ENCODE measurements around the gene PRSS36. TPM values are rescaled to one million over a fixed set of nuclear protein-coding genes. Genes with fewer than 3 reads are reported as not detected.
A peak's percentile ranks its signal among the peaks of the same experiment; 100 is the strongest.

PRSS36 gene
- total RNA-seq, 1 experiment from 2014 or later, result 1.3 TPM

DNA sequence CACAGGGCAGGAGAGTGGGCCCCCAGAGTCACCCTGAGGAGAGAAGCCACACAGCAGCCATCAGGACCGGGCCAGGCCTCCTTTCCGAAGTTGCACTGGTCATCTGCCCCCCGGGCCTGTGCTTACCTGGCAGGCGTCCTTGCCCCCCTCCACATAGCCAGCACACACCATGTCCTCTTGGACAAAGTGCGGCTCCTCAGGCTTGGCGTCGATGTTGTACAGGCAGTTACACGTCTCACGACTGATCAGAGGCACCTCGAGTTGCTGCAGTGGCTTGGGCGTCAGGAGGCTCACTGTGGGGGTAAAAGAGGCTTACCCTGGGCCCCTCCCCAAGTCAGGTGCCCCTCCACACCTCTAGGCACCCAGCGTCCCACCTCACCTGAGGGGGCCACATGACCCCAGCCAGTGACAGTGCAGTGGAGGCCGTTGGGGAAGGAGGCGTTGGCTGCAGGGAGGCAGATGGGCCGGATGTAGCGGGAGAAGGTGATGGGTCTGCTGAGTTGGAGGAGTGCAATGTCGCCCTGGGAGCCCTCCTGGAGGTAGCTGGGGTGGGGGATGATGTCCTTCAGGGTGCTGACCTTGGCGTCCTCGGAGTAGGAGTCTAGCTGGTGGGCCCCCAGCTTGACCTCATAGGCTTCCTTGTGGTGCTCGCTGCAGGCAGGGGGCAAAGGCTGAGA is 17.4 kb downstream of the PRSS36 start:
- no peaks in the 10 kb centered on the region for H3K9me3 Mint-ChIP-seq
- H3K27ac Mint-ChIP-seq, result peak overlapping the region; percentile 80; the same call in 1 of the 2 replicates
- CTCF ChIA-PET, result interaction anchor here (2.9 kb wide), 1 partner anchor 10 kb away, joined by 16 read pairs; no protein-coding TSS in a partner anchor
- peak overlapping the region; percentile 87; the same call in 1 of the 2 replicates for H3K4me3 Mint-ChIP-seq
- POLR2A ChIA-PET, result interaction anchor here (1.0 to 2.2 kb wide), 2 partner anchors 15 kb away, joined by 3 to 18 read pairs; partner anchors contain the start of gene KAT8
- peaks cover 31% of the 10 kb centered on the region for H3K36me3 Mint-ChIP-seq
- H3K4me1 Mint-ChIP-seq, result peaks cover 55% of the 10 kb centered on the region
- TF ChIP-seq ZNF219 (CRISPR knock-in tag; IDR thresholded peaks at IDR 0.05; ENCODE audit: borderline replicate concordance) (no peak), SP1 (CRISPR knock-in tag; conservative IDR thresholded peaks at IDR 0.05) (no peak), OVOL2 (CRISPR knock-in tag; IDR thresholded peaks at IDR 0.05; ENCODE audit: borderline replicate concordance) (no peak), ZNF396 (CRISPR knock-in tag; IDR thresholded peaks at IDR 0.05; ENCODE audit: borderline replicate concordance) (no peak), ELF4 (CRISPR knock-in tag; IDR thresholded peaks at IDR 0.05; ENCODE audit: low read depth) (no peak), ZNF671 (CRISPR knock-in tag; IDR thresholded peaks at IDR 0.05) (no peak), NR1H2 (CRISPR knock-in tag; IDR thresholded peaks at IDR 0.05) (no peak), NR3C1 (CRISPR knock-in tag; conservative IDR thresholded peaks at IDR 0.05; ENCODE audit: low read depth) (no peak), CREB1 (CRISPR knock-in tag; IDR thresholded peaks at IDR 0.05) (no peak), TCF7 (CRISPR knock-in tag; IDR thresholded peaks at IDR 0.05; ENCODE audit: low read depth) (no peak), MXD4 (CRISPR knock-in tag; IDR thresholded peaks at IDR 0.05; ENCODE audit: borderline replicate concordance) (no peak), ESRRA (CRISPR knock-in tag; IDR thresholded peaks at IDR 0.05; ENCODE audit: borderline replicate concordance) (no peak), ZNF423 (CRISPR knock-in tag; IDR thresholded peaks at IDR 0.05) (no peak)
- TF ChIP-seq, protein P1, sequence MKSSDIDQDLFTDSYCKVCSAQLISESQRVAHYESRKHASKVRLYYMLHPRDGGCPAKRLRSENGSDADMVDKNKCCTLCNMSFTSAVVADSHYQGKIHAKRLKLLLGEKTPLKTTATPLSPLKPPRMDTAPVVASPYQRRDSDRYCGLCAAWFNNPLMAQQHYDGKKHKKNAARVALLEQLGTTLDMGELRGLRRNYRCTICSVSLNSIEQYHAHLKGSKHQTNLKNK (CRISPR knock-in tag; IDR thresholded peaks at IDR 0.05), result no peak
- TF ChIP-seq, protein P2, sequence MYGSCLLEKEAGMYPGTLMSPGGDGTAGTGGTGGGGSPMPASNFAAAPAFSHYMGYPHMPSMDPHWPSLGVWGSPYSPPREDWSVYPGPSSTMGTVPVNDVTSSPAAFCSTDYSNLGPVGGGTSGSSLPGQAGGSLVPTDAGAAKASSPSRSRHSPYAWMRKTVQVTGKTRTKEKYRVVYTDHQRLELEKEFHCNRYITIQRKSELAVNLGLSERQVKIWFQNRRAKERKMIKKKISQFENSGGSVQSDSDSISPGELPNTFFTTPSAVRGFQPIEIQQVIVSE (CRISPR knock-in tag; IDR thresholded peaks at IDR 0.05; ENCODE audit: borderline replicate concordance), result no peak
- TF ChIP-seq, protein P3, sequence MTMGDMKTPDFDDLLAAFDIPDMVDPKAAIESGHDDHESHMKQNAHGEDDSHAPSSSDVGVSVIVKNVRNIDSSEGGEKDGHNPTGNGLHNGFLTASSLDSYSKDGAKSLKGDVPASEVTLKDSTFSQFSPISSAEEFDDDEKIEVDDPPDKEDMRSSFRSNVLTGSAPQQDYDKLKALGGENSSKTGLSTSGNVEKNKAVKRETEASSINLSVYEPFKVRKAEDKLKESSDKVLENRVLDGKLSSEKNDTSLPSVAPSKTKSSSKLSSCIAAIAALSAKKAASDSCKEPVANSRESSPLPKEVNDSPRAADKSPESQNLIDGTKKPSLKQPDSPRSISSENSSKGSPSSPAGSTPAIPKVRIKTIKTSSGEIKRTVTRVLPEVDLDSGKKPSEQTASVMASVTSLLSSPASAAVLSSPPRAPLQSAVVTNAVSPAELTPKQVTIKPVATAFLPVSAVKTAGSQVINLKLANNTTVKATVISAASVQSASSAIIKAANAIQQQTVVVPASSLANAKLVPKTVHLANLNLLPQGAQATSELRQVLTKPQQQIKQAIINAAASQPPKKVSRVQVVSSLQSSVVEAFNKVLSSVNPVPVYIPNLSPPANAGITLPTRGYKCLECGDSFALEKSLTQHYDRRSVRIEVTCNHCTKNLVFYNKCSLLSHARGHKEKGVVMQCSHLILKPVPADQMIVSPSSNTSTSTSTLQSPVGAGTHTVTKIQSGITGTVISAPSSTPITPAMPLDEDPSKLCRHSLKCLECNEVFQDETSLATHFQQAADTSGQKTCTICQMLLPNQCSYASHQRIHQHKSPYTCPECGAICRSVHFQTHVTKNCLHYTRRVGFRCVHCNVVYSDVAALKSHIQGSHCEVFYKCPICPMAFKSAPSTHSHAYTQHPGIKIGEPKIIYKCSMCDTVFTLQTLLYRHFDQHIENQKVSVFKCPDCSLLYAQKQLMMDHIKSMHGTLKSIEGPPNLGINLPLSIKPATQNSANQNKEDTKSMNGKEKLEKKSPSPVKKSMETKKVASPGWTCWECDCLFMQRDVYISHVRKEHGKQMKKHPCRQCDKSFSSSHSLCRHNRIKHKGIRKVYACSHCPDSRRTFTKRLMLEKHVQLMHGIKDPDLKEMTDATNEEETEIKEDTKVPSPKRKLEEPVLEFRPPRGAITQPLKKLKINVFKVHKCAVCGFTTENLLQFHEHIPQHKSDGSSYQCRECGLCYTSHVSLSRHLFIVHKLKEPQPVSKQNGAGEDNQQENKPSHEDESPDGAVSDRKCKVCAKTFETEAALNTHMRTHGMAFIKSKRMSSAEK (CRISPR knock-in tag; IDR thresholded peaks at IDR 0.05; ENCODE audit: borderline replicate concordance), result no peak
- TF ChIP-seq, protein P4, sequence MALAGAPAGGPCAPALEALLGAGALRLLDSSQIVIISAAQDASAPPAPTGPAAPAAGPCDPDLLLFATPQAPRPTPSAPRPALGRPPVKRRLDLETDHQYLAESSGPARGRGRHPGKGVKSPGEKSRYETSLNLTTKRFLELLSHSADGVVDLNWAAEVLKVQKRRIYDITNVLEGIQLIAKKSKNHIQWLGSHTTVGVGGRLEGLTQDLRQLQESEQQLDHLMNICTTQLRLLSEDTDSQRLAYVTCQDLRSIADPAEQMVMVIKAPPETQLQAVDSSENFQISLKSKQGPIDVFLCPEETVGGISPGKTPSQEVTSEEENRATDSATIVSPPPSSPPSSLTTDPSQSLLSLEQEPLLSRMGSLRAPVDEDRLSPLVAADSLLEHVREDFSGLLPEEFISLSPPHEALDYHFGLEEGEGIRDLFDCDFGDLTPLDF (CRISPR knock-in tag; IDR thresholded peaks at IDR 0.05), result no peak
- DNase-seq (ENCODE audit: low spot score) (no peak), ATAC-seq (no peak)
- H3K27me3 Mint-ChIP-seq (ENCODE audit: low read depth), result no peaks in the 10 kb centered on the region

DNA sequence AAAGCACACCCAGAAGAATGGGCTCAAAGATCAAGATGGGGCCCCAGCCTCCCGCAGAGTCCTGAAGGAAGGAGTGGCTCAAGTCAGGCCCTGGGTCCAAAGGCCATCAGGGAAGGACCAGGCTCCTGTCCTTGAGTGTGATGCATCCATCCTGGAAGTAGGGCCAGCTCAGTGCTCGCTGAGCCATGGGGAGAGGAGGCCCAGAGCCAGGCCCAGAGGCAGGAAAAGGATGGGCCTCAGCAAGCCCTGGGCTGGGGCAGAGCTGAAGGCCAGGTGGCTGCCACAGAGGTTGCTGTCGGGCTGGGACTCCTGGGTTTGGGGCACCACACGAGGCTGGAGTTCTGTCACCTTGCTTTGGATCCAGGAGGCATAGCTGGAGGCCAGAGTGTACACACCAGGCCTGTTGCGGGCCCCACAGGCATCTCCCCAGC is 18.0 kb downstream of the PRSS36 start:
- Mint-ChIP-seq H3K27me3 (ENCODE audit: low read depth) (no peaks in the 10 kb centered on the region), H3K9me3 (no peaks in the 10 kb centered on the region), H3K4me3 (no peak overlapping the region), H3K27ac (peak overlapping the region; percentile 97; the same call in 1 of the 2 replicates), H3K36me3 (peaks cover 31% of the 10 kb centered on the region), H3K4me1 (peaks cover 55% of the 10 kb centered on the region)
- DNase-seq (ENCODE audit: low spot score) (no peak), ATAC-seq (no peak)
- POLR2A ChIA-PET, result interaction anchor here (1.5 to 2.2 kb wide), 2 partner anchors 14 to 58 kb away, joined by 6 to 18 read pairs; partner anchors contain the start of genes KAT8, ZNF646 and ZNF668
- no peak for TF ChIP-seq ZNF121 (CRISPR knock-in tag; IDR thresholded peaks at IDR 0.05)
- TF ChIP-seq, protein P5, sequence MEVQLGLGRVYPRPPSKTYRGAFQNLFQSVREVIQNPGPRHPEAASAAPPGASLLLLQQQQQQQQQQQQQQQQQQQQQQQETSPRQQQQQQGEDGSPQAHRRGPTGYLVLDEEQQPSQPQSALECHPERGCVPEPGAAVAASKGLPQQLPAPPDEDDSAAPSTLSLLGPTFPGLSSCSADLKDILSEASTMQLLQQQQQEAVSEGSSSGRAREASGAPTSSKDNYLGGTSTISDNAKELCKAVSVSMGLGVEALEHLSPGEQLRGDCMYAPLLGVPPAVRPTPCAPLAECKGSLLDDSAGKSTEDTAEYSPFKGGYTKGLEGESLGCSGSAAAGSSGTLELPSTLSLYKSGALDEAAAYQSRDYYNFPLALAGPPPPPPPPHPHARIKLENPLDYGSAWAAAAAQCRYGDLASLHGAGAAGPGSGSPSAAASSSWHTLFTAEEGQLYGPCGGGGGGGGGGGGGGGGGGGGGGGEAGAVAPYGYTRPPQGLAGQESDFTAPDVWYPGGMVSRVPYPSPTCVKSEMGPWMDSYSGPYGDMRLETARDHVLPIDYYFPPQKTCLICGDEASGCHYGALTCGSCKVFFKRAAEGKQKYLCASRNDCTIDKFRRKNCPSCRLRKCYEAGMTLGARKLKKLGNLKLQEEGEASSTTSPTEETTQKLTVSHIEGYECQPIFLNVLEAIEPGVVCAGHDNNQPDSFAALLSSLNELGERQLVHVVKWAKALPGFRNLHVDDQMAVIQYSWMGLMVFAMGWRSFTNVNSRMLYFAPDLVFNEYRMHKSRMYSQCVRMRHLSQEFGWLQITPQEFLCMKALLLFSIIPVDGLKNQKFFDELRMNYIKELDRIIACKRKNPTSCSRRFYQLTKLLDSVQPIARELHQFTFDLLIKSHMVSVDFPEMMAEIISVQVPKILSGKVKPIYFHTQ (CRISPR knock-in tag; IDR thresholded peaks at IDR 0.05), result no peak
- CTCF ChIA-PET, result interaction anchor here (3.3 kb wide), 1 partner anchor 10 kb away, joined by 25 read pairs; no protein-coding TSS in a partner anchor
